Neural crest cell (in vitro differentiated cells): Measurements from ENCODE around the gene CDC123. TPM values are rescaled to one million over a fixed set of nuclear protein-coding genes. Genes with fewer than 3 reads are reported as not detected.

ENCODE experiments used
- DNase-seq: peaks from one replicate; pipeline ENCODE4 v3.0.0; 2021; ENCODE audit warnings: low read depth, mixed read lengths, low spot score
- H3K27ac Mint-ChIP-seq: one replicate; pipeline ENCODE4 v1.8.0; 2021; ENCODE audit warnings: mild to moderate bottlenecking, mixed read lengths; ENCODE audit not compliant: unreplicated experiment
- H3K27me3 Mint-ChIP-seq: 2 replicates; pipeline ENCODE4 v1.8.0; 2021; ENCODE audit warnings: low read depth, mild to moderate bottlenecking, mixed read lengths
- H3K36me3 Mint-ChIP-seq: 2 replicates; pipeline ENCODE4 v1.8.0; 2021; ENCODE audit warnings: low read depth, mild to moderate bottlenecking, mixed read lengths
- H3K4me1 Mint-ChIP-seq: 2 replicates; pipeline ENCODE4 v1.8.0; 2021; ENCODE audit warnings: mixed read lengths
- H3K4me3 Mint-ChIP-seq: one replicate; pipeline ENCODE4 v1.8.0; 2021; ENCODE audit warnings: mild to moderate bottlenecking, mixed read lengths
- H3K9me3 Mint-ChIP-seq: 2 replicates; pipeline ENCODE4 v1.8.0; 2021; ENCODE audit warnings: mixed read lengths
- CTCF ChIP-seq: fragments of 200-600 bp; sonication (generic); conservative IDR thresholded peaks from 2 replicates; pipeline ENCODE4 v1.5.0; 2021; ENCODE audit warnings: antibody characterized with exemption, mild to moderate bottlenecking
- long read RNA-seq: library from polyadenylated mRNA; unstranded; transcript quantifications from one replicate; pipeline ENCODE4 v2.0.0, GENCODE V29; 2020
- total RNA-seq: library from RNA; stranded (reverse); gene quantifications from 2 replicates; pipeline ENCODE4 v1.2.1, GENCODE V29; 2021

Gene CDC123
- 108 and 111 TPM in 2 replicates for total RNA-seq
- long read RNA-seq, transcript CDC123-201 (13 exons, 1,542 nt): major isoform, 376 of 424 reads
- long read RNA-seq, partial matches to known transcripts: 22 of 424 reads
- long read RNA-seq, other reads (novel, unspliced or antisense): 21 of 424 reads

GRCh38 chr10:12195603-12196506 lies at the start of gene CDC123, which contains the start of gene NUDT5:
Gene CDC123, plus strand, starts transcription at chr10:12196188. Its CDS starts 58 bp downstream, at chr10:12196246.
Gene NUDT5, minus strand, starts transcription at chr10:12195891. Its CDS starts 9,600 bp downstream, at chr10:12186291.
- TF ChIP-seq CTCF: no peak
- H3K36me3 Mint-ChIP-seq: peaks cover 3% of the 10 kb centered on the region
- peaks cover 41% of the 10 kb centered on the region for H3K4me1 Mint-ChIP-seq
- peak; percentile 75 for DNase-seq
- peak within 1 kb of the TSS; percentile 97 for H3K27ac Mint-ChIP-seq
- no peaks in the 10 kb centered on the region for H3K9me3 Mint-ChIP-seq
- peak within 1 kb of the TSS; percentile 97 for H3K4me3 Mint-ChIP-seq
- no peaks in the 10 kb centered on the region for H3K27me3 Mint-ChIP-seq

- TF ChIP-seq CTCF: no peak
- H3K4me1 Mint-ChIP-seq: no peaks in the 10 kb centered on the region
- H3K27me3 Mint-ChIP-seq: no peaks in the 10 kb centered on the region
- DNase-seq: no peak
- no peak overlapping the region for H3K4me3 Mint-ChIP-seq
- no peaks in the 10 kb centered on the region for H3K9me3 Mint-ChIP-seq
- peaks cover 11% of the 10 kb centered on the region for H3K36me3 Mint-ChIP-seq
- H3K27ac Mint-ChIP-seq: no peak overlapping the region
These were observed 45.8 kb upstream of the CDC123 start for GRCh38 chr10:12150163-12150562.

- no peak for TF ChIP-seq CTCF
- Mint-ChIP-seq H3K36me3 (peaks cover 17% of the 10 kb centered on the region), H3K4me3 (no peak overlapping the region), H3K9me3 (no peaks in the 10 kb centered on the region), H3K4me1 (no peaks in the 10 kb centered on the region), H3K27me3 (no peaks in the 10 kb centered on the region), H3K27ac (peak overlapping the region; percentile 81)
- DNase-seq: no peak
These were observed 41.5 kb upstream of the CDC123 start for GRCh38 chr10:12154516-12154915.

- H3K4me1 Mint-ChIP-seq: no peaks in the 10 kb centered on the region
- H3K4me3 Mint-ChIP-seq: no peak overlapping the region
- no peak for DNase-seq
- no peak overlapping the region for H3K27ac Mint-ChIP-seq
- peaks cover 10% of the 10 kb centered on the region for H3K36me3 Mint-ChIP-seq
- H3K9me3 Mint-ChIP-seq: no peaks in the 10 kb centered on the region
- TF ChIP-seq CTCF: no peak
- H3K27me3 Mint-ChIP-seq: no peaks in the 10 kb centered on the region
These were observed 39.4 kb upstream of the CDC123 start for GRCh38 chr10:12156367-12157123.

- no peaks in the 10 kb centered on the region for H3K27me3 Mint-ChIP-seq
- no peaks in the 10 kb centered on the region for H3K4me1 Mint-ChIP-seq
- H3K4me3 Mint-ChIP-seq: no peak overlapping the region
- peaks cover 13% of the 10 kb centered on the region for H3K36me3 Mint-ChIP-seq
- H3K27ac Mint-ChIP-seq: no peak overlapping the region
- DNase-seq: no peak
- TF ChIP-seq CTCF: no peak
- no peaks in the 10 kb centered on the region for H3K9me3 Mint-ChIP-seq
These were observed 37.9 kb upstream of the CDC123 start for GRCh38 chr10:12158111-12158510.
